DMS53 treated with DMSO at 0.1 percent for 48 hours (cell line): ENCODE measurements around the gene AGRN.
"Not testable (repeated sequence)": the region's sequence is repeated elsewhere in the genome, so short reads cannot be mapped to it uniquely, and the experiment has no call there.

Experiments
- DNase-seq: peaks from one replicate; lab custom pipeline; 2025; ENCODE audit not compliant: unreplicated experiment; lab: John Stamatoyannopoulos, UW

The AGRN gene

DNA sequence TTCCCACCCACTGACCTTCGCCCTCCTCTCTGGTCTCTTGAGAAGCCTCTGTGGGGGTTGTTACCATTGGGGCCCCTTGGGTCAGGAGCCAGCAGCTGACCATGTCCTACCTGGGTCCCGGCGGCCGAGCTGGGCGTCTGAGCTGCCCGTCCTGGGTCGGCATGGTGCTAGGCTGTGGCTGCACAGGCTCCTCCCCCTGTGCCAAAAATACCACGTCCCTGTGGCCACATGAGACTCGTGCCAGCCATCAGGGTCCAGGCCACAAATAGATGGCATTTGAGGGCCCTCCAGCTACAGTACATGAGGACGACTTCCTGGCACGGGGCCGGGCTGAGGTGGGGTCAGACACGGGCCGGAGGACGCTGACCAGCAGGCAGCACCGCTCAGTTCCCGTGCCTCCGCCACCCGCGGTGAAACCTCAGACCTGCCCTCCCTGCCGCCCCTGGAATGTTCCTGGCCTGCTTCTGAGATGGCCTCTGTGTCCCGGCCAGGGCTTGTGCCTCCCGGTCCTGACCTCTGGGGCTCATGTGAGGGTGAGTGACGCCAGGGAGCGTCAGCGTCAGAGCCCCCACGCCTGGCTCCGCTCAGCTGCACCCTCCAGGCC lies 37.9 kb upstream of the AGRN start, which contains the start of gene PERM1:
Gene PERM1, minus strand, starts transcription at position 139 of the 604 bp plus-strand sequence. CDS start 1,064 bp downstream, outside the sequence.
- no peak for DNase-seq

DNA sequence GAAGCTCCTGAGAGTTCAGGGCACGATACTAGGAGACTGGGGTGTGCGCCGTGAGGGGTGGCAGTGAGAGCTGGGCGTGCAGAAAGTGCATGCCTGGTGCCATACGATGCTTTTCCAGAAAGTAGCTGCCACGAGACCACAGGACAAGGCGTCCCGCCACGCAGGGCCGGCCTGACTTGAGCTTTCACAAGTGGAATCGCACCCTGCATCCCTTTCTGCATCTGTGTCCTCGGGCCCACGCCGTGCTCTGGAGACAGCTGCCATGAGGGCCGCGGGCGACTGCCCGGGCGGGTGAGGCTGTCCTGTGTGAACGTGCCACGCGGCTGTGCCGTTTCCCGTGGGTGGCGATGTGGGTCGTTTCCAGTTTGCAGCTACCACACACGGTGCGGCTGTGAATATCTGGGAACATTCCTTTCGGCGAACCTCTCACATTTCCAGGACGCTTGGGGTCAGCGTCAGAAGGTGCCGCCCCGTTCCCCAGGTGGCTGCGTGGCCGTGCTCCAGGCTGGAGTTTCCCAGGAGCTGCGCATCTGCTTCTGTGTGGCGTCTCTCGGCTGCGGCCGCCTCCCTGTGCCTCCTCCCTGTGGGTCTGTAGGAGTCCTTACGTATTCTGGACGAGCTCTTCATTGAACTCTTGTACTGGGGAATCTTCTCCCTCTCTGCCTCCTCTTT lies 37.0 kb upstream of the AGRN start:
- DNase-seq = no peak

DNA sequence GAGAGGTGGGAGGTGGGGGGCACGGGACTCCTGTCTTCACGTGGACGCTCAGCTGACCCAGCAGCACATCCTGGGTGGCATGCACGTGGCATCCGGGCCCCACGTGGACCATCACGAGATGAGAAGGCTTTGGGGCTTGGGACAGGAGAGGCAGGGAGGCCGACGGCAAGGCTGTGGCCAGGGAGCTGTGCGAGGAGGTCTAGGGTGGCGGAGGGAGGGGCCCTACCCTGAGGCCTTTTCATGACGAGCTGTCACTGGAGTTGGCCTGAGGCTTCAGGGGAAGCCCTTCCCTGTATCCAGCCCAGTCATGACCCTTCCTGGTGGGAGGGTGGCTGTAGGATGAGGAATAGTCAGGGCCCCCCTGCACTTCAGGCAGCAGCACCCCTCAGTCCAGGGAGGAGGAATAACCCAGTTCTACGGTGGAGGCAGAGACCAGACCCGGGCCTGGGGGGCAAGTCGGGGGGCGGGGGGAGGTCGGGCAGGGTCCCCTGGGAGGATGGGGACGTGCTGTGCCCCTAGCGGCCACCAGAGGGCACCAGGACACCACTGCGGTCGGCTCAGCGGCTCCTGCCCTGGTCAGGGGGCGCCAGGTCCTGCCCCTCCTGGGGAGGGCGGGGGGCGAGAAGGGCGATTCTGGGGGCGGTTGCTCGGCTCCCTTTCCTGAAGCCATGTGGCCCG lies 36.0 kb upstream of the AGRN start:
- DNase-seq = no peak

DNA sequence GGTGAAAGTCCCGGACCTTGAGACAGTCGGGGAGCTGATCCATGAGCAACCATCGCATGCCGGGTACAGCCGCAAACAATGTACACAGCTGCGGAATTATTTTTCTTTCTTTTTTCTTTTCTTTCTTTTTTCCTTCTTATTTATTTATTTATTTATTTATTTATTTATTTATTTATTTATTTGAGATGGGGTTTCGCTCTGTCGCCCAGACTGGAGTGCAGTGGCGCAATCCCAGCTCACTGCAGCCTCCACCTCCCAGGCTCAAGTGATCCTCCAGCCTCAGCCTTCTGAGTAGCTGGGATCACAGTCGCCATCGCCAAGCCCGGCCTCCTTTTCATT lies 35.5 kb upstream of the AGRN start:
- DNase-seq = no peak

DNA sequence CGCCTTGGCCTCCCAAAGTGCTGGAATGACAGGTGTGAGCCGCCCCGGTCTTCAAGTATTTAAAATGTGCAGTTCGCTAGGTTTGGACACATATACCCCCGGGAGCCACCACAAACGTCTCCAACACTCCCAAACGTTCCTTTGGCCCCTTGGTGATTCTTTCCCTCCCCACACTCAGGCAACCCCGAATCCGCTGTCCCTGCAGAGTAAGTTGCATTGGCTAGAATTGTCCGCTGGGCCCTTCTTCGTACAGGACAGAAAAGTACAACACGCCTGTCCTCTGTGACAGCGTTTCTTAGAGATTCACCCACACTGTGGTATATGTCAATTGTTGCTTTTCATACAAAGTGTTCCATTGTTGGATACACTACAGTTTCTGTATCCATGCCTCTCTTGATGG lies 34.8 kb upstream of the AGRN start:
- no peak for DNase-seq

DNA sequence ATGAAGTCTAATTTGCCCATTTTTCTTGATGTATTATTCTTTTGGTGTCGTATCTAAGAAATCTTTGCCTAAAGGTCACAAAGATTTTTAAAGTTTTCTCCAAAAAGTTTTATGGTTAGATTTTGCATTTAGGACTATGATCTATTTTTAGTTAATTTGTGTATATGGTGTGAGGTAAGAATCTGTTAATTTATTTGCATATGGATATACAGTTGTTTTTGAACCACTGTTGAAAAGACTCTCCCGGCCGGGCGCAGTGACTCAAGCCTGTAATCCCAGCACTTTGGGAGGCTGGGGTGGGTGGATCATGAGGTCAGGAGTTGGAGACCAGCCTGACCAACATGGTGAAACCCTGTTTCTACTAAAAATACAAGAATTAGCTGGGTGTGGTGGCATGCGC lies 31.9 kb upstream of the AGRN start:
- DNase-seq = not testable (repeated sequence)

DNA sequence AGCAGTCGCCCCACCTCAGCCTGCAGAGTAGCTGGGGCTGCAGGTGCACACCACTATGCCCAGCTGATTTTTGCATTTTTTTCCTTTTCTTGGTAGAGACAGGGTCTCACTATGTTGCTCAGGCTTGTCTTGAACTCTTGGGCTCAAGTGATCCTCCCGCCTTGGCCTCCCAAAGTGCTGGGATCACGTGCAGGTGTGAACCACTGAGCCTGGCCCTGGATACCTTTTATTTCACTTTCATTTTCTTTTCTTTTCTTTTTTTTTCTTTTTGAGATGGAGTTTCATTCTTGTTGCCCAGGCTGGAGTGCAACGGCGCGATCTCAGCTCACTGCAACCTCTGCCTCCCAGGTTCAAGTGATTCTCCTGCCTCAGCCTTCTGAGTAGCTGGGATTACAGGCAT lies 28.6 kb upstream of the AGRN start:
- DNase-seq = not testable (repeated sequence)

DNA sequence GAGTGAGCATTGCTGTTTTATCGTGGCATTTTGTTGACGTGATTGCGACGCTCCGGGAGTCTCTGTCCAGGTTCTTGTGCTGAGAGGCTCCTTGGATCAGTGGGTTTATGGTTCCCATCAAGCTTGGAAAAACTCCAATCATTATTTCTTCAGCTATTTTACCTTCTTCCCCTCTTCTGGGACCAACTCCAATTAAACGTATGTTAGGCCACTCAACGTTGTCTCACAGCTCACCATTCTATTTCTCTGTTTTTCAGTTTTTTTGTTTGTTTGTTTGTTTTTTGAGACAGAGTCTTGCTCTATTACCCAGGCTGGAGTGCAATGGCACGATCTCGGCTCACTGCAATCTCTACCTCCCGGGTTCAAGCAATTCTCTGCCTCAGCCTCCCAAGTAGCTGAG lies 28.0 kb upstream of the AGRN start:
- no peak for DNase-seq

DNA sequence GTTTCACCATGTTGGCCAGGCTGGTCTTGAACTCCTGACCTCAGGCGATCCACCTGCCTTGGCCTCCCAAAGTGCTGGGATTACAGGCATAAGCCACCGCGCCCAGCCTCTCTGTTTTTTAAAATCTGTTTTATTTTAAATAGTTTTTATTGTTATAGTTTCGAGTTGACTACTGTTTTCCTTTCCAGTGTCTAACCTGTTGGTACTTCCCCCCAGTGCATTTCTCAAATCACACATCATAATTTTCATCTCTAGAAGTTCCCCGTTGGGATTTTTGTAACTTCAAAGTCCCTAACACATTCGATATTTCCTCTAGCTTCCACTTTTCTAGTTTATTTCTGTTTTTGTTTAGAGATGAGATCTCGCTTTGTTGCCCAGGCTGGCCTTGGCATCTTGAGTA lies 27.6 kb upstream of the AGRN start:
- no peak for DNase-seq

DNA sequence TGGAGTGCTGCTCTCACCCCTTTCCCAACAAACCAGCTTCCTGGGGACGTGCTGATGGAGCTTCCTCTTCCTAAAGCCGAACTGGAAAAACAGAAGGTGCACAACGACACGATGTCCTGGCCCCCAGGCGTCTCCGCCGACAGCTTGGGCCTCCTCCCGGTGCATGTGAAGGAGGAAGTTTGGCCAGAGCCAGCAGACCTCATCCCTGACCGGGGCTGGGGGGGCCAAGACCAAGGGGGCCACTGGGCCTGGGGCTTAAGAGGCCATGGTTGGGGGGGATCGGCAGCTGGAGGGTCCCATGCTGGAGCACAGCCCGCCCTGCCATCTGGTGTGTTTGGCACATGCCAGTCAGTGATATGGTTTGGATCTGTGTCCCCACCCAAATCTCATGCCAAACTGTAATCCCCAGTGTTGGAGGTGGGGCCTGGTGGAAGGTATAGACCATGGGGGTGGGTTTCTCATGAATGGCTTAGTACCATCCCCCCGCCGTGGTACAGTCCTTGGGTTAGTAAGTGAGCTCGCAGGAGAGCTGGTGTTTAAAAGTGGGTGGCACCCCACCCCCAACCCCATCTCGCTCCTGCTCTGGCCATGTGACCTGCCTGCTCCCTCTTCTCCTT lies 26.4 kb upstream of the AGRN start:
- no peak for DNase-seq

DNA sequence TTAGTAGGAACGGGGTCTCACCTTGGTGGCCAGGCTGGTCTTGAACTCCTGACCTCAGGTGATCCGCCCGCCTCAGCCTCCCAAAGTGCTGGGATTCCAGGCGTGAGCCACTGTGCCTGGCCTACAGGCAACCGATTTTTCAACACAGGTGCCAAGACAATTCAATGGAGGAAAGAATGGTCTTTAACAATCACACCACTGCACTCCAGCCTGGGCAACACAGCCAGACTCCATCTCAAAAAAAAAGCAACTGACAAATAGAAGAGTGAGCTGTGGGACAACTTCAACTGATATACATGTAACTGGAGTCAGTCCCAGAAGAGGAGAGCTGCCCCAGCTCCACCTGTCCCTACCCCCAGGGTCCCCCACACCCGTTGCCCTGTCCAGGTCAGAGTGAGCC lies 25.4 kb upstream of the AGRN start:
- DNase-seq = not testable (repeated sequence)

DNA sequence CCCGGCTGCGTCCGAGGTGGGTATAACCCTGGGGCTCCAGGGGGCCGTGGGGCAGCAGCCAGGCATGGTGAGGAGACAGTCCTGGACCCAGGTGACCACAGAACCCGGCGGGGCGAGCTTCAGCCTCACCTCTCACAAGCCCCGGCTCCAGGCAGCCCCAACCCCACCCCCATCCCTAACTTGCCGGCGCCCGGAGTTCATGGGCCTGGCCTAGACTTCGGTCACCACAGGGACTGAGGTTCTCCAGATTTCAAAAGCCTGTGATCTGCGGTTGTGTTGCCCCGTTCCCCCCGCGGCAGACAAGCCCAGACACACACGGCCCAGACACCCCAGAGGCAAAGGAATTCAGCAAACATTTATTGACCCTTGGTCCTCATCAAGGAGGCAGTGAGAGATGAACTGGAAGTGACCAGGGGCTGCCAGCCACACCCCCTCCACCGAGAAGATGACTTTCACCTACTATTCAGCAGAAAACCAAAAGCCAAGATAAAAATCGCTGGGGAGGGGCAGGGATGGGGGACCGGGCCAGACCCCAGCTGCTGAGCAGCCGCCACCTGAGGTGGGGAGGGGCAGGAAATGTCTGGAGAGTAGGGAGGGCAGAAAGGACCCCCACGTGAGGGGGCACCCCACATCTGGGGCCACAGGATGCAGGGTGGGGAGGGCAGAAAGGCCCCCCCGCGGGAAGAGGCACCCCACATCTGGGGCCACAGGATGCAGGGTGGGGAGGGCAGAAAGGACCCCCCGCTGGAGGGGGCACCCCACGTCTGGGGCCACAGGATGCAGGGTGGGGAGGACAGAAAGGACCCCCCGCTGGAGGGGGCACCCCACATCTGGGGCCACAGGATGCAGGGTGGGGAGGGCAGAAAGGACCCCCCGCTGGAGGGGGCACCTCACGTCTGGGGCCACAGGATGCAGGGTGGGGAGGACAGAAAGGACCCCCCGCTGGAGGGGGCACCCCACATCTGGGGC lies 24.0 kb upstream of the AGRN start:
- DNase-seq = no peak

DNA sequence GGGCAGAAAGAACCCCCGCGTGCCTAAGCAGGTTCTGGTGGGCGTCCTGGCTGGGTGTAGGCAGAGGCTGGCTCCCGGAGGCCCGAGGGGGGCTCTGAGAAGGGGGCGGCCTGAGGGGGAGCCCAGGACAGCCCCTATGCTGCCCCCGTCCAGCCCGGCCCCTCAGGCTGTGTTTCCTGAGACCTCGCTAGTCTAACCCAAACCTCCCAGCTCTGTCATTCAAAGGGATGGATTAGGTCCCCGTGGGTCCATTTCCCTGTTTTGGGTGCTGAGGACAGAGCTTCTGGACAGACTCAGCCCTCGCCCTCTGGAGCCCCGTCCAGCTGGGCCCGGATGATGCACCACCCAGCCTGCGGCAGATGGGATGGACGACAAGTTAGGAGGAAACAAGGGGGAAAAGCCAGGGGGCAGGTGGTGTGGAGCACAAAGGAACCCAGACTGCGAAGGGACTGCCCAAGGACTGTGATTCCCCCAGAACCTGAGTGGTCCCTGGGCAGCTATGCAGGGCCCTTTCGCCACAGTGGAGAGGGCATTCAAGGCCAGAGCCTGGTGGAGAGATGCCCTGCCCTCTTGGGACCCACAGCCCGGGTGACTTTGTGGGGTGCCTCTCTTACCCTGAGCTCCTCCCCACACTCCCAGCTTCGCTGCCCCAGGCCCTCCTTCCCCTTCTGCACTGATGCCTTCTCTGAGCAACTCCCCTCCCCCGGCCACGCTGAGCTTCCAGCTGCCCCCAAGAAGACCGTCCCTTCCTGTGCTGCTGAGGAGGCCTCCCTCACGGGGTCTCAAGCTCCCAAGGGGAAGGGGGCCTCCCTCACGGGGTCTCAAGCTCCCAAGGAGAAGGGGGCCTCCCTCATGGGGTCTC lies 22.8 kb upstream of the AGRN start:
- DNase-seq = no peak

DNA sequence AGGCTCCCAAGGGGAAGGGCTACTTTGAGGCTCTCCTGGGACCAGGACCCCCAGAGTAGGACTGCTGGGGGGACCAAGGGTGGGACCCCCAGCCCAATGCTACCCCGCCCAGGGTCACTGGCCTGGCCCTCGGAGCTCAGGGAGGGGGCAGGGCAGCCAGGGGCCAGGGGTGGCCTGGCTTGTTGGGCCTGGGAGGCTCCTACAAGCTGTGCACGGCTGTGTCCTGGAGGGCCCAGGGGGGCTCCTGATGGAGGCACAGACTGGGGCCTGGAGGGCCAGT lies 22.3 kb upstream of the AGRN start:
- DNase-seq = no peak

DNA sequence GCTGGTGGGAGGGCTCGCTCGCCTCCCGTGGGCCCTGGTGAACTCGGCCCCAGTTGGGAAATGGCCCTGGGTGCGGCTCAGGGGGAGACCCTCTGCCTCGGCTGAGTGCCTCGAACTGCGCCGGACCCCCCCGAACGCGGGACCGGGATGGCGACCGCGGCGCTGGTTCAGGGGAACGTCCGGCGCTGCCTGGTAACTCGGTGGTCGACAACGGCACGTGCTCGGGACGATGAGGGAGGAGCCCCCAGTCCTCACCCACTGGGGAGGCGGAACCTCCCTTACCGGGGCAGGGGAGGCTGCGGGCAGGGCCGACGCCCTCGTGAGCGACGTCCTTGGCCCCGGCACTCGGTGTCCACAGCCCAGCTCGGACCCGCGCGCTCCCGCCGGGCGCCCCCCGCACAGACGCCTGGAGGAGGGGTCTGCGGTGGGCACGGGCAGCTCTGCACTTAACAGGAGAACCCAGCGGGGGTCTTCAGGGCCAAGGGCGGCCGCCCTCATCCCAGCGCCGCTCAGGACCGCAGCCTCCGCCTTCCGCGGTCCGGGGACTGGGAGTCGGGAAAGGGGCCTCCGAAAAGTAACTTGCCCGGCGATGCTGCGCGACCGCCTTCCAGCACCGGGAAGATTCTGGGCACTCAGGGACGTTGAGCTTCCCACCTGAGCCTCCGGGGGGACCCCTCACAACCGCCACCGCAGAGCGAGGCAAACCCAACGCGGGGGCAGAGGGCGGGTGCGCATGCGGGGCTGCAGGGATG lies 21.8 kb upstream of the AGRN start:
- no peak for DNase-seq

DNA sequence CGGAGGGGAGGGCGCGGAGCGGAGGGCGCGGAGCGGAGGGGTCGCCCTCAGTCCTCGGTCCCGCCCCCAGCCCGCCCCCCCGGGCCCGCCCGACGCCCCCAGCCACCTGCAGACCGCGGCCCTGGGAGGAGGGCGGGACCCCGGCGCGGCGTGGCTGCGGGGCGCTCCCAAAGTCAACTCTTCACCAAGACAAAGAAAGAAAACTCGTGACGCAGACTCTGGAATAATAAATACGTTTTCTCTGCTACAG lies 21.2 kb upstream of the AGRN start:
- DNase-seq = no peak

DNA sequence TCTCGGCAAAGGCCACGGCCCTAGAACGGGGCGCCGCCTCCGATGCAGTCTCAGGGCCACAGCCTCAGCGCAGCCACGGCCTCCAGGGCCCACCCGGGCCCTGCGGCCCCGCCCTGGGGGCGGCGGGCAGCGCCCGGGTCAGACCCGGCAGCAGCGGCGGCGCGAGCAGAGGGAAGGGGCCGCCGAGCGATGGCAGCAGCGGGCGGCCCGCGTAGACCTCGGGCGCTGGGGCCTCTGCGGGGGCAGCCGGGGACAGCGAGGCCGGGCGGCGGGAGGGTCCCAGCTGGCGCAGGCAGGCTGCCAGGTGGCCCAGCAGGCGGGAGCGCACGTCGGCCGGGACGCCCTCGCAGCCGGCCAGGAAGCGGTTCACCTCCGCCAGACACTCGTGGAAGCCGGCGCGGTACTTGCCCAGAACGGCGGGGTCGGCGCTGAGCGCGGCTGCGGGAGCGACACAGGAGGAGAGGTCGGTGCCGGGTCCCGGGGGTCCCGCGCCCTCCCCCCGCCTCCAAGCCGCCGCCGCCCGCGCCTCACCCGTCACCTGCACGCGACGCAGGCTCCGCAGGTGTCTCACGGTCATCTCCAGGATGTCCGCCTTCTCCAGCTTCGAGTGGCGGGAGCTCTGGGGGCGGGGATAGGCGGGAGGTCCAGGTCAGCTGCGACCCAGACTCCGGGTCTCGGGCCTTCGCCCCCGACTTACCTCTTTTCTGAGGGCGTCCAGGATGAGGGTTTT lies 20.8 kb upstream of the AGRN start:
- peak; percentile 22 for DNase-seq

DNA sequence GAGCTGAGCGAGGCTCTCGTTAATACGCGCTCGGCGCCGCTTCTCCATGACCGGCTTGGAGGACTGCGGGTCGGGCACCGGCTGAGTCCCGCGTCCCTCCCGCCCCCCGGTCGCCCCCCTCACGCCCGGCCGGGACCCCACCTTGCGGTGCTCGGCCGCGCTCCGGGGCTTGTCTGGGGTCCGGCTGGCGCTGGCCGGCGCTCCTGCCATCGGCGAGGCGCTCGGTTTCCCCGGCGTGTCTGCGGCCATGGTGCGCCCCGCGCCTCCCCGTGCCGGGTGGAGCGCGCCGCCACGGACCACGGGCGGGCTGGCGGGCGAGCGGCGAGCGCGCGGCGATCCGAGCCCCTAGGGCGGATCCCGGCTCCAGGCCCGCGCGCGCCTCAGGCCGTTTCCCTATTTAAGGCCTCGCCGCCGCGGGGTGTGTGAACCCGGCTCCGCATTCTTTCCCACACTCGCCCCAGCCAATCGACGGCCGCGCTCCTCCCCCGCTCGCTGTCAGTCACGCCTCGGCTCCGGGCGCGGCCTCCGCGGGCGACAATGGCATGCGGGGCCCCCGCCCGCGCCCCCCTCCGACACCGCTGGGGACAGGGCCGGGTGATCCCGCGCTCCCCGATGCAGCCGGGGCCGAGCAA lies 20.1 kb upstream of the AGRN start, which contains the start of gene HES4:
Gene HES4, minus strand, starts transcription at position 373 of the 632 bp plus-strand sequence. Its CDS starts 124 bp downstream, at position 249.
- DNase-seq = peak; percentile 83
